ENCODE data around the gene FMN2. TPM values are rescaled to one million over a fixed set of nuclear protein-coding genes. Genes with fewer than 3 reads are reported as not detected.

The FMN2 gene
- total RNA-seq, 3 donors from 2014 or later, result 0.80 to 4.2 (median 3.3) TPM

DNA sequence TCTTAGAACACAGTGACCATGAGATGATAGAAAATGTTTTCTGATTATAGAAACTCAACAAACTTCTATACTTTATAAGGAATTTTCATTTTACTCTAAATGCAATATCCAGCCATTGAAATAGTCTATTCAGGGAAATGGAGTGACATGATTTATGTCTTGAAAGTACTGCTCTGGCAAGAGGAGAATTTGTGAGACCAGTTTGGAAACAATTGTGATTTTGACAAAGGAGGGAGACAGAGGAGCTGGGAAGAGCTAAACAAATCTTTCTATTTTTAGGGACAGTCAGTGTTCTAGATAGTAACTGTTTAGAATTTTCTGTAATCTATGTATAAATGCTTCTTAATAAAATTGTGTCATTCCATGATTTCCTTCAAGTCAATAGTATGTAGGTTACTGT, 252.3 kb downstream of the FMN2 start:
- Histone ChIP-seq H3K36me3 (no peaks in the 10 kb centered on the region), H3K9me3 (no peaks in the 10 kb centered on the region), H3K27ac (no peak overlapping the region), H3K4me3 (no peak overlapping the region), H3K27me3 (no peaks in the 10 kb centered on the region), H3K4me1 (no peaks in the 10 kb centered on the region)
- intact Hi-C loops (cut with DNase I; ENCODE audit: low total_unique reads), result no loop called here
- TF ChIP-seq POLR2AphosphoS5 (IDR thresholded peaks at IDR 0.05) (no peak), POLR2A (IDR thresholded peaks at IDR 0.05) (no peak)
- TF ChIP-seq, protein P1, sequence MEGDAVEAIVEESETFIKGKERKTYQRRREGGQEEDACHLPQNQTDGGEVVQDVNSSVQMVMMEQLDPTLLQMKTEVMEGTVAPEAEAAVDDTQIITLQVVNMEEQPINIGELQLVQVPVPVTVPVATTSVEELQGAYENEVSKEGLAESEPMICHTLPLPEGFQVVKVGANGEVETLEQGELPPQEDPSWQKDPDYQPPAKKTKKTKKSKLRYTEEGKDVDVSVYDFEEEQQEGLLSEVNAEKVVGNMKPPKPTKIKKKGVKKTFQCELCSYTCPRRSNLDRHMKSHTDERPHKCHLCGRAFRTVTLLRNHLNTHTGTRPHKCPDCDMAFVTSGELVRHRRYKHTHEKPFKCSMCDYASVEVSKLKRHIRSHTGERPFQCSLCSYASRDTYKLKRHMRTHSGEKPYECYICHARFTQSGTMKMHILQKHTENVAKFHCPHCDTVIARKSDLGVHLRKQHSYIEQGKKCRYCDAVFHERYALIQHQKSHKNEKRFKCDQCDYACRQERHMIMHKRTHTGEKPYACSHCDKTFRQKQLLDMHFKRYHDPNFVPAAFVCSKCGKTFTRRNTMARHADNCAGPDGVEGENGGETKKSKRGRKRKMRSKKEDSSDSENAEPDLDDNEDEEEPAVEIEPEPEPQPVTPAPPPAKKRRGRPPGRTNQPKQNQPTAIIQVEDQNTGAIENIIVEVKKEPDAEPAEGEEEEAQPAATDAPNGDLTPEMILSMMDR (IDR thresholded peaks at IDR 0.05), result no peak
- no peak for DNase-seq (ENCODE audit: low spot score in 2 of 2)

DNA sequence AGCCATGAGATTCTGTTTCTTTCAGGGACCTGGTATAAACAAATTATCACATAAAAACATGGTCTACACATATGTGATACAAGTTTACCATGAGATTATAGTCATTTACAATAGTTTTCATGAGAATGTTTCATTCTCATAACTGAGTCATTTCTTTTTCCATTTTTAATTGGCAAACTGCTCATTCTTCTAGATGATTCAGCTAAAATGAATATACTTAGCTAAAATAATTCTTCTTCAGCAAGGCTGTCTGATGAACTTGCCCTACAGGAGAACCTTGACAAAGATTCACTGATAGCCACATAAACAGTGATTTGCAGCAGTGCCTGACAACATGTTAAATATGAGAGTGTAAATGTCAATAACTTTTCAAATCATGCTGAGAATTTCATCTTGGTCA, 253.2 kb downstream of the FMN2 start:
- no peaks in the 10 kb centered on the region for H3K27me3 ChIP-seq
- H3K9me3 ChIP-seq, result no peaks in the 10 kb centered on the region
- no peak overlapping the region for H3K27ac ChIP-seq
- no peaks in the 10 kb centered on the region for H3K36me3 ChIP-seq
- DNase-seq (ENCODE audit: low spot score in 2 of 2), result no peak
- no peaks in the 10 kb centered on the region for H3K4me1 ChIP-seq
- no peak for TF ChIP-seq POLR2AphosphoS5 (IDR thresholded peaks at IDR 0.05)
- TF ChIP-seq, protein P1 (IDR thresholded peaks at IDR 0.05), result no peak
- no peak for TF ChIP-seq POLR2A (IDR thresholded peaks at IDR 0.05)
- no peak overlapping the region for H3K4me3 ChIP-seq
- intact Hi-C loops (cut with DNase I; ENCODE audit: low total_unique reads), result no loop called here

DNA sequence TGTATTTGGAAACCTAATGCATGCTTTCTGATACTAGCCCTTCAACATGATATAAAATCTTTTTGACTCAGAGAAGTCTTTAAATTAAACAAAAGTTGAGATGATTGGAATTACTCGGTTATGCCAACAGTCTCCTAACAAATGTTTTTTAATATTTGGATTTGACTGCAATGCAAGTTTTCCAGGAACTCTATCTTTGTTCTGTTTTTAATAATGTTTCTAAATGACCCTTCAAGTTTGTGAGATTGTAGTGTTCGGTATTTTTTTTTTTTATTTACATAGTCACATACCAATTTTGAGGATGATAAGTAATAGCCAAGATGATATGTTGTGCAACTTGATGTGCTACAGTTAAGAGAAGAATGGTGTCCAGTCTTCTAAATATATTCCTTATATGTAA, 258.0 kb downstream of the FMN2 start:
- intact Hi-C loops (cut with DNase I; ENCODE audit: low total_unique reads), result loop anchor here (1.0 kb wide), 1 partner anchor 13 kb away; no protein-coding TSS in a partner anchor

DNA sequence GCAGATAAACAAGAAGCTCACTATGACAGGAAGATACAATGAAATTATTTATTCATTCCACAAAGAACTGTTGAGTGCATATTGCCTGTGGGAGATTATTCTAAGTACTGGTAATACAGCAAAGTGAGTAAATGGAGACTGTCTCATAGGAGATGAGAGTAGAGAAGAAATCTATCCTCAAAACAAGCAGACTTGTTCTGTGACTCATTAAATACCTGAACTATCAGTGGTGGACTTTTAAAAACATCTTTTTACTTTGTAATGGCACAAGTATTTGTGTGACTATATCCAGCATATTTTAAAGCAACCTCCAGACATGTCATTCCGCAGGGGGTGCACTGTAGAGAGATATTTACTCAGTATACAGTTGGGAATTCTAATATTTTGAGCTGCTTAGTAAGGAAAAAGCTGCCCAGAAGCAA, 259.2 kb downstream of the FMN2 start:
- intact Hi-C loops (cut with DNase I; ENCODE audit: low total_unique reads), result loop anchor here (1.0 kb wide), 1 partner anchor 11 kb away; no protein-coding TSS in a partner anchor
- no peak for TF ChIP-seq POLR2A (IDR thresholded peaks at IDR 0.05)
- no peak for TF ChIP-seq POLR2AphosphoS5 (IDR thresholded peaks at IDR 0.05)
- TF ChIP-seq, protein P1 (IDR thresholded peaks at IDR 0.05), result no peak
- H3K27ac ChIP-seq, result no peak overlapping the region

More for the DNA sequence above, 258.0 kb downstream of the FMN2 start:
- no peaks in the 10 kb centered on the region for H3K4me1 ChIP-seq
- H3K4me3 ChIP-seq, result no peak overlapping the region
- H3K9me3 ChIP-seq, result no peaks in the 10 kb centered on the region
- TF ChIP-seq, protein P1 (IDR thresholded peaks at IDR 0.05), result no peak
- TF ChIP-seq POLR2A (IDR thresholded peaks at IDR 0.05) (no peak), POLR2AphosphoS5 (IDR thresholded peaks at IDR 0.05) (no peak)
- no peak for DNase-seq (ENCODE audit: low spot score in 2 of 2)
- H3K27ac ChIP-seq, result no peak overlapping the region
- H3K36me3 ChIP-seq, result no peaks in the 10 kb centered on the region
- H3K27me3 ChIP-seq, result no peaks in the 10 kb centered on the region

DNA sequence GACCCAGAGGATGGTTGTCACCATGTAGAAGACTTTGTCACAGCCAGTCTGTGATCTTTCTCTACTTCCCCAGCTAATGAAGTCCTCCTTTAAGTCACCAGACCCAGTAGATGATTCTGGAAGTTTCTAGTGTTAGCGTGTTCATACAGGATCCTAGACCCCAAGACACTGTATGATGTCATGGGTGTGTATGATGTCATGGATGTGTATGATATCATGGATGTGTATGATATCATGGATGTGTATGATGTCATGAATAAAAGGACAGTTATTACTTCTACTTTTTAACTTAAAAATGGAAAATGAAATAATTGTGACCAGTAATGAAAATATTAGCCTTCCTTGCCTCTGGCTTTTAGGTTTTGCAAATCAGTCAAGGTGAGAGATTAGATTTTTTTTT, 260.0 kb downstream of the FMN2 start:
- no peak overlapping the region for H3K27ac ChIP-seq
- TF ChIP-seq, protein P1 (IDR thresholded peaks at IDR 0.05), result no peak
- H3K27me3 ChIP-seq, result no peaks in the 10 kb centered on the region
- intact Hi-C loops (cut with DNase I; ENCODE audit: low total_unique reads), result no loop called here
- DNase-seq (ENCODE audit: low spot score in 2 of 2), result no peak
- no peaks in the 10 kb centered on the region for H3K36me3 ChIP-seq
- H3K4me3 ChIP-seq, result no peak overlapping the region
- H3K9me3 ChIP-seq, result no peaks in the 10 kb centered on the region
- H3K4me1 ChIP-seq, result no peaks in the 10 kb centered on the region

More for the DNA sequence above, 259.2 kb downstream of the FMN2 start:
- Histone ChIP-seq H3K36me3 (no peaks in the 10 kb centered on the region), H3K4me3 (no peak overlapping the region), H3K9me3 (no peaks in the 10 kb centered on the region), H3K4me1 (no peaks in the 10 kb centered on the region), H3K27me3 (no peaks in the 10 kb centered on the region)
- DNase-seq (ENCODE audit: low spot score in 2 of 2), result no peak
